Tibial nerve (tissue), 4 donors: Measurements from ENCODE around the gene LHPP.

Experiments
- CTCF ChIP-seq, 5 experiments: fragments of 200-600 bp in 3 of 5; fragments of 450-650 bp in 2 of 5; sonication (generic) in 3 of 5; IDR thresholded peaks; one replicate each; pipeline ENCODE4 v1.5.1; 2016 to 2019; ENCODE audit warnings: antibody characterized with exemption in 5 of 5, mild to moderate bottlenecking in 3 of 5, moderate library complexity in 2 of 5
- EP300 ChIP-seq, 2 donors: sonication (generic); formaldehyde crosslinking; IDR thresholded peaks; one replicate each; pipeline ENCODE4 v1.6.1; 2017; ENCODE audit warnings: antibody characterized with exemption in 2 of 2, mild to moderate bottlenecking in 1 of 2
- POLR2A ChIP-seq, 2 donors: fragments of 450-650 bp; IDR thresholded peaks; one replicate each; pipeline ENCODE4 v1.6.1; 2017; ENCODE audit warnings: antibody characterized with exemption in 2 of 2, mild to moderate bottlenecking in 2 of 2, moderate library complexity in 2 of 2

- TF ChIP-seq CTCF (IDR thresholded peaks at IDR 0.05) (no peak), POLR2A (IDR thresholded peaks at IDR 0.05) (no peak), EP300 (IDR thresholded peaks at IDR 0.05) (no peak)
These were observed 111.1 kb downstream of the LHPP start for GRCh38 chr10:124572751-124573150.
